H9 (cell line): ENCODE results near the gene B4GALT1. TPM values are rescaled to one million over a fixed set of nuclear protein-coding genes. Genes with fewer than 3 reads are reported as not detected.

Source experiments
- DNase-seq: peaks from one replicate; pipeline ENCODE4 v3.0.0-alpha.2; 2017
- H2AFZ ChIP-seq: one replicate; pipeline ENCODE4 v1.6.1; 2013; ENCODE audit warnings: mild to moderate bottlenecking, low read length, control low read depth, moderate library complexity
- H2AK5ac ChIP-seq: 2 replicates; pipeline ENCODE4 v1.6.1; 2013; ENCODE audit warnings: low read length, control low read depth, mixed read lengths; ENCODE audit not compliant: insufficient read length
- H2BK120ac ChIP-seq: one replicate; pipeline ENCODE4 v1.6.1; 2013; ENCODE audit warnings: low read depth, mild to moderate bottlenecking, low read length, control low read depth, inconsistent platforms; ENCODE audit not compliant: poor library complexity, severe bottlenecking
- H2BK12ac ChIP-seq: 2 replicates; pipeline ENCODE4 v1.6.1; 2013; ENCODE audit warnings: low read length, control low read depth, mixed read lengths, low read depth; ENCODE audit not compliant: insufficient read length
- H2BK15ac ChIP-seq: 2 replicates; pipeline ENCODE4 v1.6.1; 2013; ENCODE audit warnings: low read depth, low read length, control low read depth
- H2BK20ac ChIP-seq: one replicate; pipeline ENCODE4 v1.6.1; 2013; ENCODE audit warnings: low read depth, mild to moderate bottlenecking, low read length, control low read depth, inconsistent platforms; ENCODE audit not compliant: poor library complexity, severe bottlenecking
- H2BK5ac ChIP-seq: 2 replicates; pipeline ENCODE4 v1.6.1; 2013; ENCODE audit warnings: low read length, control low read depth, mixed read lengths; ENCODE audit not compliant: insufficient read length
- H3K14ac ChIP-seq: 2 replicates; pipeline ENCODE4 v1.6.1; 2013; ENCODE audit warnings: low read length, control low read depth; ENCODE audit not compliant: insufficient read depth
- H3K18ac ChIP-seq: 2 replicates; pipeline ENCODE4 v1.6.1; 2013; ENCODE audit warnings: low read depth, mild to moderate bottlenecking, mixed read lengths, low read length, control low read depth; ENCODE audit not compliant: insufficient read length
- H3K23ac ChIP-seq: 2 replicates; pipeline ENCODE4 v1.6.1; 2013; ENCODE audit warnings: low read length, control low read depth, mixed read lengths, low read depth; ENCODE audit not compliant: insufficient read length
- H3K23me2 ChIP-seq: 2 replicates; pipeline ENCODE4 v1.6.1; 2013; ENCODE audit warnings: low read depth, mild to moderate bottlenecking, mixed read lengths, low read length, control low read depth; ENCODE audit not compliant: insufficient read length, poor library complexity, severe bottlenecking
- H3K27ac ChIP-seq: 2 replicates; pipeline ENCODE4 v1.5.1; 2013; ENCODE audit warnings: low read length, control low read depth, mixed read lengths, low read depth; ENCODE audit not compliant: insufficient read length
- H3K27me3 ChIP-seq: 2 replicates; pipeline ENCODE4 v1.6.1; 2013; ENCODE audit warnings: low read length, control low read depth, inconsistent platforms; ENCODE audit not compliant: insufficient read depth
- H3K4ac ChIP-seq: 2 replicates; pipeline ENCODE4 v1.6.1; 2013; ENCODE audit warnings: low read depth, mild to moderate bottlenecking, control low read depth, inconsistent platforms, low read length, moderate library complexity
- H3K4me1 ChIP-seq: 2 replicates; pipeline ENCODE4 v1.6.1; 2013; ENCODE audit warnings: low read length, control low read depth, inconsistent platforms; ENCODE audit not compliant: insufficient read depth
- H3K4me2 ChIP-seq: 2 replicates; pipeline ENCODE4 v1.6.1; 2013; ENCODE audit warnings: low read length, control low read depth, mixed read lengths; ENCODE audit not compliant: insufficient read length, insufficient read depth
- H3K56ac ChIP-seq: 2 replicates; pipeline ENCODE4 v1.6.1; 2013; ENCODE audit warnings: low read depth, mild to moderate bottlenecking, mixed read lengths, low read length, control low read depth; ENCODE audit not compliant: insufficient read length
- H3K79me1 ChIP-seq: 2 replicates; pipeline ENCODE4 v1.6.1; 2013; ENCODE audit warnings: low read depth, mild to moderate bottlenecking, moderate library complexity, low read length, control low read depth, inconsistent platforms; ENCODE audit not compliant: insufficient read depth, poor library complexity, severe bottlenecking
- H3K79me2 ChIP-seq: 2 replicates; pipeline ENCODE4 v1.6.1; 2013; ENCODE audit warnings: low read length, control low read depth, inconsistent platforms; ENCODE audit not compliant: insufficient read depth
- H3K9ac ChIP-seq: 2 replicates; pipeline ENCODE4 v1.6.1; 2013; ENCODE audit warnings: low read length, control low read depth, mixed read lengths; ENCODE audit not compliant: insufficient read length; ENCODE audit errors: extremely low read depth
- H3K9me3 ChIP-seq: one replicate; pipeline ENCODE4 v1.6.1; 2013; ENCODE audit warnings: low read depth, low read length, inconsistent platforms; ENCODE audit not compliant: control insufficient read depth
- H3T11ph ChIP-seq: one replicate; pipeline ENCODE4 v1.6.1; 2013; ENCODE audit warnings: mild to moderate bottlenecking, low read length, control low read depth, inconsistent platforms
- H4K20me1 ChIP-seq: one replicate; pipeline ENCODE4 v1.6.1; 2013; ENCODE audit not compliant: control insufficient read depth, insufficient read length, insufficient read depth
- H4K5ac ChIP-seq: 2 replicates; pipeline ENCODE4 v1.6.1; 2013; ENCODE audit warnings: low read depth, mild to moderate bottlenecking, mixed read lengths, low read length, control low read depth; ENCODE audit not compliant: insufficient read length
- H4K8ac ChIP-seq: replicated peaks from 2 replicates; pipeline ENCODE4 v1.6.1; 2013; ENCODE audit warnings: low read length, control low read depth, mixed read lengths, low read depth; ENCODE audit not compliant: insufficient read length
- H4K91ac ChIP-seq: 2 replicates; pipeline ENCODE4 v1.6.1; 2013; ENCODE audit warnings: low read depth, mild to moderate bottlenecking, moderate library complexity, mixed read lengths, low read length, control low read depth; ENCODE audit not compliant: insufficient read length
- H3K27ac Mint-ChIP-seq, 3 experiments: 2 replicates in 2 of 3; 3 replicates in 1 of 3; pipeline ENCODE4 v1.8.0; 2020 to 2021; ENCODE audit warnings: mixed read lengths in 3 of 3, mild to moderate bottlenecking in 1 of 3, moderate library complexity in 1 of 3
- H3K27me3 Mint-ChIP-seq: 2 replicates; pipeline ENCODE4 v1.8.0; 2021; ENCODE audit warnings: low read depth, mild to moderate bottlenecking, moderate library complexity, mixed read lengths
- H3K36me3 Mint-ChIP-seq, 3 experiments: 2 replicates in 2 of 3; 3 replicates in 1 of 3; pipeline ENCODE4 v1.8.0; 2020 to 2021; ENCODE audit warnings: low read depth in 3 of 3, mixed read lengths in 3 of 3; ENCODE audit not compliant: insufficient read depth in 1 of 3
- H3K4me1 Mint-ChIP-seq, 2 experiments: 2 replicates each; pipeline ENCODE4 v1.8.0; 2020; ENCODE audit warnings: mixed read lengths in 2 of 2
- H3K4me3 Mint-ChIP-seq, 2 experiments: 2 replicates in 1 of 2; 3 replicates in 1 of 2; pipeline ENCODE4 v1.8.0; 2020 to 2021; ENCODE audit warnings: mild to moderate bottlenecking in 2 of 2, mixed read lengths in 2 of 2, moderate library complexity in 1 of 2
- H3K9me3 Mint-ChIP-seq, 2 experiments: 2 replicates in 1 of 2; 3 replicates in 1 of 2; pipeline ENCODE4 v1.8.0; 2020; ENCODE audit warnings: mild to moderate bottlenecking in 2 of 2, mixed read lengths in 2 of 2, moderate library complexity in 1 of 2
- CTCF ChIP-seq: fragments of 200-600 bp; sonication (generic); conservative IDR thresholded peaks from 3 replicates; pipeline ENCODE4 v1.8.0; 2021; ENCODE audit warnings: antibody characterized with exemption, mild to moderate bottlenecking
- WGBS: extraction: QIAGEN DNeasy Blood & Tissue Kit; methylation state at CpG from one replicate; pipeline ENCODE4 v1.1.7; 2013; ENCODE audit warnings: missing lambda C conversion rate, low lambda C conversion rate, mixed read lengths; ENCODE audit not compliant: insufficient read length; ENCODE audit errors: extremely low coverage; 5-methylcytosine and 5-hydroxymethylcytosine counted together
- total RNA-seq: library from RNA; stranded (reverse); gene quantifications from 2 replicates; pipeline ENCODE4 v1.2.1, GENCODE V29; 2021

Gene B4GALT1
- total RNA-seq, 1 experiment from 2014 or later = 15.3 TPM

- Histone ChIP-seq H4K8ac (no peak overlapping the region), H2BK120ac (no peak overlapping the region), H3K4me1 (no peaks in the 10 kb centered on the region), H3K4me2 (no peak overlapping the region), H2AK5ac (no peak overlapping the region), H3K23ac (no peak overlapping the region), H4K91ac (no peak overlapping the region), H3K9ac (no peak overlapping the region), H3T11ph (no peak overlapping the region), H4K5ac (no peak overlapping the region), H3K27ac (no peak overlapping the region), H2BK20ac (no peak overlapping the region), H3K18ac (no peak overlapping the region), H2AFZ (no peak overlapping the region), H3K23me2 (peaks cover 3% of the 10 kb centered on the region), H2BK5ac (no peak overlapping the region), H3K27me3 (no peaks in the 10 kb centered on the region; the same call in 1 of the 2 replicates), H3K14ac (no peak overlapping the region), H3K79me2 (no peaks in the 10 kb centered on the region), H2BK15ac (no peak overlapping the region), H3K9me3 (no peaks in the 10 kb centered on the region), H2BK12ac (no peak overlapping the region), H3K4ac (no peak overlapping the region), H4K20me1 (no peaks in the 10 kb centered on the region), H3K79me1 (no peaks in the 10 kb centered on the region), H3K56ac (no peak overlapping the region)
- WGBS = no CpG with 5 or more reads among the region's 8 CpGs
- no peaks in the 10 kb centered on the region for H3K36me3 Mint-ChIP-seq
- H3K4me3 Mint-ChIP-seq = no peak overlapping the region
- H3K9me3 Mint-ChIP-seq = no peaks in the 10 kb centered on the region
- H3K27ac Mint-ChIP-seq = no peak overlapping the region
- peaks cover 30% of the 10 kb centered on the region for H3K27me3 Mint-ChIP-seq
- no peak for DNase-seq
- TF ChIP-seq CTCF = no peak
- H3K4me1 Mint-ChIP-seq = peaks cover 9 to 14% of the 10 kb centered on the region in 2 experiments
Observed at GRCh38 chr9:33172256-33173238, 5.4 kb upstream of the B4GALT1 start.
